Measurements from ENCODE around the gene ADAMTS6.

Gene ADAMTS6, protein sequence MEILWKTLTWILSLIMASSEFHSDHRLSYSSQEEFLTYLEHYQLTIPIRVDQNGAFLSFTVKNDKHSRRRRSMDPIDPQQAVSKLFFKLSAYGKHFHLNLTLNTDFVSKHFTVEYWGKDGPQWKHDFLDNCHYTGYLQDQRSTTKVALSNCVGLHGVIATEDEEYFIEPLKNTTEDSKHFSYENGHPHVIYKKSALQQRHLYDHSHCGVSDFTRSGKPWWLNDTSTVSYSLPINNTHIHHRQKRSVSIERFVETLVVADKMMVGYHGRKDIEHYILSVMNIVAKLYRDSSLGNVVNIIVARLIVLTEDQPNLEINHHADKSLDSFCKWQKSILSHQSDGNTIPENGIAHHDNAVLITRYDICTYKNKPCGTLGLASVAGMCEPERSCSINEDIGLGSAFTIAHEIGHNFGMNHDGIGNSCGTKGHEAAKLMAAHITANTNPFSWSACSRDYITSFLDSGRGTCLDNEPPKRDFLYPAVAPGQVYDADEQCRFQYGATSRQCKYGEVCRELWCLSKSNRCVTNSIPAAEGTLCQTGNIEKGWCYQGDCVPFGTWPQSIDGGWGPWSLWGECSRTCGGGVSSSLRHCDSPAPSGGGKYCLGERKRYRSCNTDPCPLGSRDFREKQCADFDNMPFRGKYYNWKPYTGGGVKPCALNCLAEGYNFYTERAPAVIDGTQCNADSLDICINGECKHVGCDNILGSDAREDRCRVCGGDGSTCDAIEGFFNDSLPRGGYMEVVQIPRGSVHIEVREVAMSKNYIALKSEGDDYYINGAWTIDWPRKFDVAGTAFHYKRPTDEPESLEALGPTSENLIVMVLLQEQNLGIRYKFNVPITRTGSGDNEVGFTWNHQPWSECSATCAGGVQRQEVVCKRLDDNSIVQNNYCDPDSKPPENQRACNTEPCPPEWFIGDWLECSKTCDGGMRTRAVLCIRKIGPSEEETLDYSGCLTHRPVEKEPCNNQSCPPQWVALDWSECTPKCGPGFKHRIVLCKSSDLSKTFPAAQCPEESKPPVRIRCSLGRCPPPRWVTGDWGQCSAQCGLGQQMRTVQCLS (N-terminal part only)

DNA sequence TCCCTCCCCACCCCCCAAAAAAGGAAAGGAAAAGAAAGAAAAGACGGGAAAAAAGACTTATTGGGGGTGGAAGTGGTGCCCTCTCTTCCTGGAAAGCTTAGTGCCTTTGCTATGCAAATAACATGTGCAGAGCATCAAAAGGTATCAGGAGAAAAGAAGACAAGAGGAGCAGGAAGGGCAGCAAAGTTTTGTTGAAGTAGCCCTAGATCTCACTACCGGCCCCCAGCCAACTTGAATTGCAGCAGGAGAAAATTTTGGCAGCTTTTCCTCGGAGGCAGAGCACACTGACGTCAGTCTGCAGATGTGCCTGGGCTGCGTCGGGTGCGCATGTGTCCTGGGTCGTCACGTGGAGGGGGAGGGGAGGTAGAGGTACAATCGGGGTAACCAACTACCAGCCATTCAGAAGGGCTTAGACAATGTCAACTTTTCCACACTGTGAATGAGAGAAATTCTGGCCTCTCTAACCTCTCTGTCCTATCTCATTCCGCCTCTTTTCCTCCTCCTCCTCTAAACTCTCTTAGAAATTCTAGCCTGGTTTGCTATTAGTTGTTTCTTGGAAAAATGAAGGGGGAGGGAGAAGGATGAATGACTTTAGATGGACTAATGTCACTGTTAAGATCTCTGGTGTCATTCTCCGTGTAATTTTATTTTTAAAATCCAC, at the start of gene ADAMTS6:
Gene ADAMTS6 (minus strand): TSS at position 286 of the 661 bp plus-strand sequence. CDS start 8,247 bp downstream, outside the sequence.
- in situ Hi-C loops (cut with HindIII; ENCODE audit: low sequenced_read_pairs): loop anchor here (5.0 to 25.0 kb wide), 4 partner anchors 96 to 669 kb away; no protein-coding TSS in a partner anchor

DNA sequence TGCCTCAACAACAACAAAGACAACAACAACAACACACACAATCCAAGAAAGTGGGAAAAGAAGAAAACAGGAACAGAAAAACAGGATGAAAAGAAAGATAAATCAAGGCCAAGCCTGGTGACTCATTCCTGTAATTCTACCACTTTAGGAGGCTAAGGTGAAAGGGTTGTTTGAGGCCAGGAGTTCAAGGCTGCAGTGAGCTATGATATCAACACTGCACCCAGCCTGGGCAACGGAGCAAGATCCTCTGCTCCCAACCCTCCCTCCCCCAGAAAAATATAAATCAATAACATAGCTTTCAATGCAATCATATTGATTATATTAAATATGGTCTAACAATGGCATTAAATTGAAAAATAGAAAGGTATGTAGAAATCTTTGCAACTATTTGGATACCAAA, 49.2 kb upstream of the ADAMTS6 start:
- in situ Hi-C loops (cut with HindIII; ENCODE audit: low sequenced_read_pairs): no loop called here

DNA sequence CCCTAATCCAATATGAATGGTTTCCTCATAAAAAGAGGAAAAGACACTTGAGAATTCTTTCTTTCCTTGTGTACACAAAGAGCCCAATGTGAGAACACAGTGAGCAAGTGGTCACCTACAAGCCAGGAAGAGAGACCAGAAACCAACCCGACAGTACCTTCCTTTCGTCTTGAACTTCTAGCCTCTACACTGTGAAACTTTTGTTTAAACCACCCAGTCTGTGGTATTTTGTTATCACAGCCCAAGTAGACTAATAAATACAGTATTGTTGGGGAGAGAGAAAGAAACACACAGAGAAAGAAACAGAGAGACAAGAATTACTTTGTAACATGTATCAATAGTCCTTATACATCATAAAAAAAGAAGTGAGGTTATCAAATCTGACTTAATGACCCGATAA, 44.0 kb upstream of the ADAMTS6 start:
- in situ Hi-C loops (cut with HindIII; ENCODE audit: low sequenced_read_pairs): no loop called here

DNA sequence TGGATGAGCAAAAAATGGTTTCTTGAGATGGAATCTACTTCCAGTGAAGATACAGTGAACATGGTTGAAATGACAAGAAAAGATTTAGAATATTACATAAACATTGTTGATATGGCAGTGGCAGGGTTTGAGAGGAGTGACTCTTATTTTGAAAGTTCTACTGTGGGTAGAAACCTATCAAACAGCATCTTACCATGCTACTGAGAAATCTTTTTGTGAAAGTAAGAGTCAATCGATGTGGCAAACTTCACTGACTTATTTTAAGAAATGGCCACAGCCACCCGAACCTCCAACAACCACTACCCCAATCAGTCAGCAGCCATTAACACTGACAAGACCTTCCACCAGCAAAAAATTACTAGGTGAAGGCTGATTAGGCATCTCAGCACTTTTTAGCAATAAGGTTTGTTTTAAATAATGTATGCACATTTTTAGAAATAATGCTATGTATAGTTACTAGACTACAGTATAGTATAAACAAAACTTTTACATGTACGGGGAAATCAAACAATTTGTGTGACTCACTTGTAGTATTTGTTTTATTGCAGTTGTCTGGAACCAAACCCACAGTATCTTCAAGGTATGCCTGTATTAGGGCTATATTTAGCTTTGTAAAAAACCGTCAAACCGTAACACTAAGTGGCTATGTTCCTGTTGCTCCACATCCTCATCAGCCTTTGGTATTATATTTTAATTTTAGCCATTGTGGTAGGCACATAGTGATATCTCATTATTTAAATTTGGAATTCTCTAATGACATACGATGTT, 30.6 kb upstream of the ADAMTS6 start:
- in situ Hi-C loops (cut with HindIII; ENCODE audit: low sequenced_read_pairs): no loop called here

DNA sequence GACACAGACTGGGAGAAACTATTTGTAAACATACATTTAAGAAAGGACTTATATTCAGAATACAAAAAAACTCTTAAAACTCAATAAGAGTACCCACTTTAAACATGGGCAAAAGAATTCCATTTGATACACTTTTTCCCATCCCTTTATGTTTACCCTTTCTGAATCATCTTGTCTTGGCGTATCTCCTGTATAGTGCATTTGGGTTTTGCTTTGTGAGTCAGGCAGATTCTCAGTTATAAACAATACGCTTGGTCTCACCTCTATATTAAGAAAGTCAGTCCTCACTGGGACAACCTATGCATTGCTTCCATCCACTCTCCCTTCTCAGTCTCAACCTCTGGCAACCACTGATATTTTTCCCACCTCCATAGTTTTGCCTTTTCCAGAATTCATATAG, 27.3 kb upstream of the ADAMTS6 start:
- in situ Hi-C loops (cut with HindIII; ENCODE audit: low sequenced_read_pairs): no loop called here

DNA sequence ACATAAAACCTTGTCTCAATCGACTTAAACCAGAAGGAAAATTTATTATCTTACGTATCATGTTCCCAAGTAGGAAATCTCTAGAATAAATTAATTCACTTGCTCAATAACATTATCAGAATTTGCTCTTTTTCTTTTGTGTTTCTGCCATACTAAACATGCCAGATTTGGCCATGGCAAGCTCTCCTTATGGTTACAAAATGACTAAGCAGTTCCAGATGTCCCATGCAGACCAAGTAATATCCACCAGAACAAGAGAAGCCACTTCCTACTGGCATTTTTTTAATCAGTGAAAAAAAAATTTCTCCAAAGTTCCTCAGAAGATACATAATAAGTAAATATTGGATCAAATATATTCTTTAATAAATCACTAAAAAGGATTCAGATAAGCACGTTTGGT, 25.2 kb upstream of the ADAMTS6 start:
- in situ Hi-C loops (cut with HindIII; ENCODE audit: low sequenced_read_pairs): no loop called here

DNA sequence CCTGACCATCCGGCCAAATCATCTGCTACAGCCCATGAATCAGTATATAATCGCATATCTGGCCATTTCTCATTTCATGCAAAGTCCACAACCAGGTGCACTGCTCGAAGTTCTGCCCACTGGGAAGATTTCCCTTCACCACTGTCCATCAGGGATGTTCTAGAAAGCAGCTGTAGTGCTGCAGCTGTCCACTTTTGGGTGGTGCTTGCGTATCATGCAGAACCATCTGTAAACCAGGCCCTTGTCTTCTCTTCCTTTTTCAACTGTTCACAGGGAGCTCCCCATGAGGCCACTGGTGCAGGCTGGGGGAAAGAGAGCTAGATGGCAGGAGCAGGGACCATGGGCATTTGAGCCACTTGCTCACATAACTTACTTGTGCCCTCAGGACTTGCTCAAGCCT, 7.4 kb upstream of the ADAMTS6 start:
- in situ Hi-C loops (cut with HindIII; ENCODE audit: low sequenced_read_pairs): loop anchor here (25.0 kb wide), 2 partner anchors 377 to 527 kb away; no protein-coding TSS in a partner anchor

DNA sequence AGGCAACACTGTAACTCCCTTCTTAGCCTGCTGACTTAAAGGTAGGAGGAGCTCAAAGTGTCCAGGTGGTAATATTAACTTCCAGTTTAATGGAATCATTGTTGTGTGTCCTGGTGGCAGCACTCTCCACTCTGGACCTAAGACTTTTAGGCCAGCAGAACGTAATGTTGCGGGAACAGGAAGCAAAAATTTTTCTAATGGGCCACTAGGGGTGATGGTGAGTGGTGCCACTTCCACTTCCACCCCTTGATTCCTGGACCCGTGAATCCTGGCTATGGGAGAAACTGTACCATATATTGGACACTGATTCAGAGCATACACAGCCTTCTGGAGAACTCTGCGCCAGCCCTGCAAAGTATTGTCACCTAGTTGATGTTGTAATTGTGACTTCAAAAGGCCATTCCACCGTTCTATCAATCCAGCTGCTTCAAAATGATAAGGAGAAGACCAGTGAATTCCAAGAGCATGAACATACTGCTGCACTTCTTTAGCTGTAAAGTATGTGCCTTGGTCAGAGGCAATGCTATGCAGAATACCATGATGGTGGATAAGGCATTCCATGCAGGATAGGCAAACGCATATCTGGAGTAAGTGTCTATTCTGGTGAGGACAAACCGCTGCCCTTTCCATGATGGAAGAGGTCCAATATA, 6.4 kb upstream of the ADAMTS6 start:
- in situ Hi-C loops (cut with HindIII; ENCODE audit: low sequenced_read_pairs): loop anchor here (25.0 kb wide), 2 partner anchors 376 to 526 kb away; no protein-coding TSS in a partner anchor

DNA sequence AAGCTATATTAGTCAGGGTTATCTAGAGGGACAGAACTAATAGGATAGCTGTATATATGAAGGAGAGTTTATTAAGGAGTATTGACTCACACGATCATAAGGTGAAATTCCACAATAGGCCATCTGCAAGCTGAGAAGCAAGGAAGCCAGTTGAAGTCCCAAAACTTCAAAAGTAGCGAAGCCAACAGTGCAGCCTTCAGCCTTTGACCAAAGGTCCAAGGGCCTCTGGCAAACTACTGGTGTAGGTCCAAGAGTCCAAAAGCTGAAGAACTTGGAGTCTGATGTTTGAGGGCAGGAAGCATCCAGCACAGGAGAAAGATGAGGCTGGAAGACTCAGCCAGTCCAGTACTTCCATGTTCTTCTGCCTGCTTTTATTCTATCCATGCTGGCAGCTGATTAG, 5.1 kb upstream of the ADAMTS6 start:
- in situ Hi-C loops (cut with HindIII; ENCODE audit: low sequenced_read_pairs): loop anchor here (25.0 kb wide), 2 partner anchors 375 to 525 kb away; no protein-coding TSS in a partner anchor

DNA sequence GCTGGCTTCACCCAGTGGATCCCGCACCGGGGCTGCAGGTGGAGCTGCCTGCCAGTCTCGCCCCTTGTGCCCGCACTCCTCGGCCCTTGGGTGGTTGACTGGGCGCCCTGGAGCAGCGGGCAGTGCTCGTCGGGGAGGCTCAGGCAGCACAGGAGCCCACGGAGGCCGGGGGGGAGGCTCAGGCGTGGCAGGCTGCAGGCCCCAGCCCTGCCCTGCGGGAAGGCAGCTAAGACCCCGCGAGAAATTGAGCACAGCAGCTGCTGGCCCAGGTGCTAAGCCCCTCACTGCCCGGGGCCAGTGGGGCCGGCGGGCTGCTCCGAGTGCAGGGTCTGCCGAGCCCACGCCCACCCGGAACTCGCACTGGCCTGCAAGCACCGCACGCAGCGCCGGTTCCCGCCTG, 3.7 kb upstream of the ADAMTS6 start:
- in situ Hi-C loops (cut with HindIII; ENCODE audit: low sequenced_read_pairs): loop anchor here (25.0 kb wide), 2 partner anchors 373 to 523 kb away; no protein-coding TSS in a partner anchor

DNA sequence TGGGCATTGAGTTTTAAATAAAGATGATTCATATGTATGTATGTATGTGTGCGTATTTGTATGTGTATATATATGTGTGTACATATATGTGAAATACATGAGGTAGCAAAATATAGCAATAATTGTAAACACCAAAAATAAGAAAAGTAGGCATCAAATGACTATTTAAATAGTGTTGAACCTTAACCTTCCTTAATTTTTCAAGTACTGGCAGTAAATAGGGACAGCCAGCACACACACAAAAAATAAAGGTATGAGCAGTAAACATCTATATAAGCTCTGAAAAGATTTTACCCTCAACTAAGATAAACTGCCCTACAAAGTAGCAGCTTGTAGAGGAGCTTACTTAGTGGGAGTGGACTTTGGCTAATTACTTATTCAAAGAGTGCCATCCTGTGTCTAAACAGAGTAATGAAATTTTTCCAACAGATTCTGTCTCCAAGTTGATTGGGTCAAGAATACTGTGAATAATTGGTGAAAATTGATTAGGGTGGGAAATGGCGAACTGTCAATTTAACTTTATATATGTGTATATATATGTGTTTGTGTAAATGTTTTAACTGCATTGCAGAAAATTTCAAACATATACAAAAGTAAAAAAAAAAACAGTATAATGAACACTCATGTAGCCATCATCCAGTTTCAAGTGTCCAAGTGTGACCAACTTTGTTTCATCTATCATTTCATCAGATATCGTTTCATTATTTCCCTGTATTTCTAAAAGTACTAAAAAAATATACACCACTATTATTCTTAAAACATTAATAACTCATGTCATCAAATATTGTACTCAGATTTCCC, 2.0 kb upstream of the ADAMTS6 start:
- in situ Hi-C loops (cut with HindIII; ENCODE audit: low sequenced_read_pairs): loop anchor here (5.0 to 25.0 kb wide), 4 partner anchors 94 to 671 kb away; no protein-coding TSS in a partner anchor

DNA sequence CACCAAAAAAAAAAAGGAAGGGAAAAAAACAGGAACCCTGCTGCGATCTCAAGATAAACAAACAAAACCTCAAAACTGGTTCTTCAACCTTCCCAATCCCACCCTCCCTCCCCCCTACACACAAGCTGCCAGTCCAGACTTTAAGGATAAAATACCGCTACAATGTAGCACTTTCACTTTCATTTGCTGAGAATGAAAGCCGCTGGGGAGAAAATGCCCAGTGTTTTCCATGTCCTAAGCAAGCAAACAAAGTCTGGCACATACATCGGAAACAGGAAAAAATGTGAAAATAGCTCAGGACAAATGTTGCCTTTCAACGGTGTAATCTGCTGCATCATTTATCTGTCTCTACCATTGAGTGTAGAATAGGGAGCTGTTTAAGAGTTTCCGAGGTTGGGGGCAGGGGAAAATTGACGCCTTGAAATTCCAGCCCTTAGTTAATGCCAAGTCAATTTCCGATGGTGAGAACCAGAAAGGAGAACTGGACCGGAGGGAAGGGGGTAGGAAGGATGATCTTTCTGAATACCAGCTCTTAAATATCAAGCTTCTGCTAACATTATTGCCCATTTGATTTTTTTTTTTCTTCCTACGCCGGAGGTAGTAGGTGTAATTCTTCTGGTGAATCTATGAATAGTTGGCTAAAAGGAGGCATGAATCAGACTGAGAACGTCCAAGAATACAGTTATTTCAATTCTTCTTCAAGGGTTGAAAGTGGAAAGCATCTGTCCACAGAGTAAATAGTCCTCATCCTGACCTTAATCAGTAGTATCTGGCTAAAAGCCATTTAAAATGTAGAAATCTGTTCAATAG, 1.2 kb upstream of the ADAMTS6 start:
- in situ Hi-C loops (cut with HindIII; ENCODE audit: low sequenced_read_pairs): loop anchor here (5.0 to 25.0 kb wide), 4 partner anchors 94 to 671 kb away; no protein-coding TSS in a partner anchor

DNA sequence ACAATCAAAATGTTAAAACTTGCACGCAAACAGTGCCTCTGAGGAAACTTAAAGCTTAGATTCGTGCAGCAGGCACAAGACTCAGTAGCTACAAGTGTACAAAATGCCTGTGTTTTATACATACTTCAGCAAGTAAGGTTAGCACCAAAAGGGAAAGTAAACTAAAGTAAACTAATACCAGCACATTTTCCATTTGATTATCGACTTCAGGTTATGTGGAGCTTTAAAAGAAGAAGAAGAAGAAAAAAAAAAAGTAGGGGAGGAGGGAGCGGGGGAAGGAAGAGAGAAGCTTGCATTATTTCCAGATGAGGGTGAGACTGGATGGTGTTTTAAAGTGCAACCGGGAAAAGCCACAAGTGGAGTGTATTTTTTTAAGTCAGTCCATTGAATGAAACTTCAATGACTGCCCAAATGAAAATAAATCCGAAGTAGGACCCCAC, 596 bp upstream of the ADAMTS6 start:
- in situ Hi-C loops (cut with HindIII; ENCODE audit: low sequenced_read_pairs): loop anchor here (5.0 to 25.0 kb wide), 4 partner anchors 95 to 670 kb away; no protein-coding TSS in a partner anchor

DNA sequence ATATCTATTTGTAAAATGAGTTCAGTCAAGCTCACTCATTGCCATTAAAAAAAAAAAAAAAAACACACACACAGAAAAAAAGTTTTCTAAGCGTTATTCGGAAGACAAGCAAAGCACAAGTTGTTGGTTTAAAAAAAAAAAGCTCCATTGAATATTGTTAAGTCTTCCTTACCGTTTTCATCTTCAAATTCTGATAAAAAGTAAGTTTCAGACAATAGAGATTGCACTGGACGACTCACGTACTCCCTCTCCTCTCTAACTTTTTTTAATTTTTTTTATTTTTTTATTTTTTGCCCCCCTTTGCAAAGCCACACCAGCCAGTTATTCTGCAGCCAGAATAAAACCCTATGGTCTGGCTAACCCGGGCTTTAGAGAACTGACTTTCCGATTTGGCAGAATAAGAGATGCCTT, 544 bp downstream of the ADAMTS6 start:
- in situ Hi-C loops (cut with HindIII; ENCODE audit: low sequenced_read_pairs): loop anchor here (5.0 to 25.0 kb wide), 4 partner anchors 96 to 669 kb away; no protein-coding TSS in a partner anchor

DNA sequence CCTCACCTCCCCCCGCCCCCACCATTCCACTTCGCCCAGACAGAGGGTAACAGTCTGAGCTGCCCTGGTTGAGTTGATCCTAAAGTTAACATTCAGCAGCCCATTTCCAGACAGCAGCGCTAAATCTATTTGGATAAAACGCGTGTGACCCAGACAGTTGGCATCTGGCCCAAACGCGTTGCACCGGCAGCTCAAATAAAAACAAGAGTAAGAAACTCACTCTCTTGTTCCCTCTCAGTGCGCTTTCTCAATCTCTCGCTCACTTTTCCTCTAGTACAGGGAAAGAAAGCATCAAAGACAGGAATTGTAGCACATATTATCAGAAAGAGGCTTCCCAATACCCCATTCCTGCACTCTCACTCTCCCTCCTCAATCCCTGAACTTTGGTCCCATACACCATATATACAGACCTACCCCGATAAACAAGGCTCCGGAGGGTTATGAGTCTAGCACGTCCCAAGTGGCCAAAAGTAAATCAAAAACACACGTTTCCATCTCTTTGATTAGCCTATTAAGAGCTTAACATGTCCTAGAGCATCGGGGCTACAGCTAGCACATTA, 1.3 kb downstream of the ADAMTS6 start:
- in situ Hi-C loops (cut with HindIII; ENCODE audit: low sequenced_read_pairs): loop anchor here (5.0 to 25.0 kb wide), 4 partner anchors 97 to 668 kb away; no protein-coding TSS in a partner anchor

DNA sequence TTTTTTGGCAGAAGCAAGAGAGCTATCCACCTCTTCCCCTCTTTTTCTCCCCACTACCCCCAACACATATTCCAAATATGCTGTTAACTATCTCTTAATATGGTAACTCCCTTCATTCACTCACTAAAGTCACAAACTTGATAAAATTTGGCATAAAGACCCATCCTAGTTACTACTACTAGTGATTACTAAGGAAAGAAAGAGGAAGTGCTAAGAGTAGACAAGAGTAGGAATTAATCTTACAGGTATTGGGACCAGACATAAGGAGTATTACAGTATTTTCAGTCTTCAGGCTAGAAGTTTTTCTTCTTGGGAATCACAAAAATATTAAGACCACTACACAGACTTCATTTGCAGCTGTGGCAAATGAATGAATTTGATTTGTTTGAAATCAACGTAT, 2.2 kb downstream of the ADAMTS6 start:
- in situ Hi-C loops (cut with HindIII; ENCODE audit: low sequenced_read_pairs): loop anchor here (25.0 kb wide), 2 partner anchors 367 to 517 kb away; no protein-coding TSS in a partner anchor

DNA sequence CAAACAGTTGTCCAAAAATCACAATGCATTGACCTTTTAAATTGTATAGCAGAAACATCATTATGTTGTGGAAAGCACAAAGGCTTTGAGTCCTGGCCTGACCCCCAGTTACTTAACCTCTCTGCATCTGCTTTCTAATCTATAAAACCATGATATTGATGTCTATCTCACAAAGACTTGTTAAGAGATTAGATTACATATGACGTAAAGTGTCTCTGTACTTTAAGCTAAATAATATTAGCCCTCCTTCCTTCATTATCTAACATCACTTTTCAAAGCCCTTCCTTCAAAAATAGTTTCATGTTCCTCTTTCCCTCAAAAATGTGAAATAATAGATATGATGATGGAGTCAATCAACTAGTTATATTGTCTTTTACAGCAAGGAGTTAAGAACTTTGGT, 3.4 kb downstream of the ADAMTS6 start:
- in situ Hi-C loops (cut with HindIII; ENCODE audit: low sequenced_read_pairs): loop anchor here (25.0 kb wide), 2 partner anchors 366 to 516 kb away; no protein-coding TSS in a partner anchor
